HL-60/S4 treated with phorbol 12-myristate 13-acetate at 8.2 ng/mL for 4 days and 3 days (cell line): ENCODE data around the gene KY.

Experiments
- in situ Hi-C: fragments of 300-500 bp; cut with MboI; formaldehyde crosslinking; loops from 2 replicates; pipeline ENCODE4 v1.15.0; 2022; ENCODE audit warnings: low sequenced_read_pairs

KY gene

DNA sequence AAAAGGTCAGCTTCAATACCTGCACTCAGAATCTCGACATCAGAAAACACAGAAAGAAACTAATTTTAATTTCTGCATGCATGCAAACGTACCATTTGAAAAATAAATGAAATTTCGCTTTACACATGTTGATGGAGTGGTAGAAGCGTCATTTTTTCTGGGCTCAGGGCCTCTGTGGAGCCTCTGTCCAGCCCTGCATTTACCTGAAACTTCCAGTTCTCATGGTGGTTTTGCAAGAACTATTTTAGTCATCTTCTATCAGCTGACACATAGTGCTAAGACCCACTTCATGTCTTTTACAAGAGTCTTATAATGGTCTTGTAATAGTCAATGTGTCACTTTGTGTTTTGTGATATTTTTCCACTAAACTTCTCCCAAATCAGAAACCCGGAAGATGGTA lies 5.3 kb downstream of the KY start:
- in situ Hi-C loops = no loop called here

GRCh38 chr3:134644731-134645514 lies 5.9 kb downstream of the KY start:
- in situ Hi-C loops = no loop called here

- in situ Hi-C loops = no loop called here
Measured at GRCh38 chr3:134643150-134643675, 7.6 kb downstream of the KY start.

GRCh38 chr3:134642445-134643149 lies 8.2 kb downstream of the KY start:
- in situ Hi-C loops = no loop called here

DNA sequence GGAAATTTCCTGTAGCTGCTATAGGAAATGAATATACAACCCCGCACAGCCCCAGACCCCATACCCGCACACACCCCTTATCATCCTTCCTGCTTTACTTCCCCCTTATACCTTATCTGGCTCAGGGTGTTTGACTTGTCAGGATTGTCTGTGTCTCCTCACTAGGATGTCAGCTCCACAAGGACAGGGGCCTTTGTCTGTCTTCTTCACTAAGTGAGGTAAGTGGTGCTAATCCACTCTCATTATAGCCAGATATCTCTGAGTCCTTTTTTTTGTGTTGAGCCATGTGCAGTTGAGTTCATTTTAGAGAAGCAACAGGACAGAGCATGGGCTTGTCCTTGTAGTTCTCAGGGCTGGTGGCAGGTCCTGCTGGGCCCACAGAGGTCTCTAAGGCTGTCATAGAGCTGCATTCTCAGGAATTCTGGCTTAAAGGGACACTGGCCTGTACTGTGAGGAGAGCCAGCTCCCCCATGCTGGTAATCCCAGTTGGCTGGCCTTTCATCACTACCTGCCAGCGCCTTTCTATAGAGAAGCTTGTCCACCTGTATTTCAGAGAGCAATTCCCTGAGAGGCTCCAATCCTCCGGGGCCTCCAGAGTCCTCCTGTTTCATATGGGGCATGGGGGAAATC lies 9.0 kb downstream of the KY start:
- in situ Hi-C loops = no loop called here

DNA sequence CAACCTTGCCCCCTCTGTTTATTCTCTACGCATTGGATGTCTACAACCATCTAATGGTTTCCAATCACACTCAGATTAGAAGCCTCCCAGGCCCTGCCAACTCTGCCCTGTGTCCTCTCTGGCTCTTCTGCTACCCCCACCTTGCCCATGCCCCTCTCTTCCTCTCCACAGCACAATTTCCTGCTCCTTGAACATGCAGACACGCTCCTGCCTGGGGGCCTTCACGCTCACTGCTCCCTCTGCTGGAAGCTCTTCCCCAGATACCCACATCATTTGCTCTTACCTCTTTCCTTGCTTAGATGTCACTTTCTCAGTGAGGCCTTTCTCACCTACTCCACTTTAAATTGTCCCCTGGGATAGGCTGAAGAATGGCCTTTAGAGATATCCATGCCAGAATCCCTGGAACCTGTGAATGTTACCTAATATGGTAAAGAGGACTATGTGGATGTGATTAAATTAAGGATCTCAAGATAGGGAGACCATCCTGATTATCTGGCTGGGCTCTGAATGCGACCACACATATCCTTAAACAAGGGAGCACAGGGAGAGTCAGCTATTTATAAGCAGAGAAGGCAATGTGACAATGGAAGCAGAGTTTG lies 9.9 kb downstream of the KY start:
- in situ Hi-C loops = no loop called here

- in situ Hi-C loops = no loop called here
Measured at GRCh38 chr3:134640378-134640777, 10.4 kb downstream of the KY start.

GRCh38 chr3:134638385-134639030 lies 12.3 kb downstream of the KY start:
- in situ Hi-C loops = no loop called here

GRCh38 chr3:134636406-134636805 lies 14.4 kb downstream of the KY start:
- in situ Hi-C loops = no loop called here

DNA sequence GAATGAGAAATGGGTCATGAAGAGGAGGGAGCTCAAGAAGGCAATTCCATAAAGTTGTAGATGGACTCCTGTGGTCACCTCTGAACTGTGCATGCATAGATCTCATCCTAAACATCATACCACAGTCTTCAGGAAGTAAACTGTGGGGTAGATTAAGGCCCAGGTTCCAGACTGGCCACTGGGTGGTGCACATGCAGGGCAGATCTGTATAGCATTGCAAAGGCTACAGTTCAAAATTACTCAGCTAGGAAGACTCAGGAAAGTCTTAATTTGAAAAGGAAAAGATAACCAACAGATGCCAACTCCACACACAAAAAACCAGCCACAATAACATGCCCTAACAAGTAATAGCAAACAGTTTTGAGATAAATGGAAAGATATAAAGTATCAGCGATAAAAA lies 20.3 kb downstream of the KY start:
- in situ Hi-C loops = no loop called here

DNA sequence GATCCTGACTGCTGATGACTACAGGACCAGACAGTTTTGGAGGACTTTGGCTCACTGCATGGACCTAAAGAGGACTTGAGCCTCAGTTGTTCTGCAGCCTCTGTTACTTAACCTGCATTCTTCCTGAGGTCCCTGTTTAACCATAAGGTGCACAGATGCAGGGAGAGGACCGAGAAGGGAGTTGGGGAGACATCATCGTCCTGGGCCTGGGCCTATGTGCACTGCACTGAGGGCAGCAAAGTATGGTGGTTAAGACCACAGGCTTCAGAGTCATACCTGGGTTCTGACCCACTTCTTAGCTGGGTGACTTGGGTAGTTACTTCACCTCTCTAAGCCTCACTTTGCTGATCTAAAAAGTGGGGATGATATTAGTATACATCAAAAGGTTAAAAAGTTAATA lies 21.9 kb downstream of the KY start:
- in situ Hi-C loops = no loop called here

- in situ Hi-C loops = no loop called here
Measured at GRCh38 chr3:134627831-134628230, 23.0 kb downstream of the KY start.

- in situ Hi-C loops = no loop called here
Measured at GRCh38 chr3:134625885-134626741, 24.7 kb downstream of the KY start.

GRCh38 chr3:134625462-134625861 lies 25.4 kb downstream of the KY start:
- in situ Hi-C loops = no loop called here

DNA sequence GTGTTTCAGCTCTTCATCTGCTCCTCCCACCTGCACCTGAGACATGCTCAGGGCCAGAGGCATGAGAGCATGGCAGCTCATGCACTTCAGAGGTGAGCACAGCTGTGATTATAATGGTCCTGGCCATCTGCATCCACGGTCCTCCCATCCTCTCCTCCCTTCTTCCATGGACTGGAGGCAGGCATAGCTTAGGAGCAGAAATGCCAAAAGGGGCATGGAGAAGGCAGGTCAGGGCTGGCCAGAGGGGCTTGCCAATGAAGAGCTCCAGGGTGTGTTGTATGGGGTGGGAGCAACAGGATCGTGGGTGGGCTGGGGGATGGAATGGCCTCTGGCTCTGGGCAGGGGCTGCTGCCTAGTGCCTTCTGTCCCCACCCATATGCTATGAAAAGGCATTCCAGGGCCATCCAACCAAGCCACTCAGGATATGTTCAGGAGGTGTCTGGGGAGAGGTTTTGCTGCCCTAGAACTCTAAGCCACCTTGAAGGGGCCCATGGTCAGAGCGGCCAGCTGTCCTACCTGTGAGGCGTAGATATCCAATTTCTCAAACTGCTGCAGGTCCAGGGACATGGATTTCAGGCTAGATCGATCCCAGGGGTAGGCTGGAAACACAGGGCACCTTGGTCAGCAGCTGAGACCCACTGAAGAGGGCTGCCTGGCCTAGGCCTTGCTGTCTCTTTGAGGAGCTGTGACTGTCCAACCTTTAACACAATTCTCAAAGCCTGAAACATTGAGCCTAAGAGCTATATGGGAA lies 26.1 kb downstream of the KY start:
- in situ Hi-C loops = no loop called here

- in situ Hi-C loops = no loop called here
Measured at GRCh38 chr3:134623615-134624245, 27.1 kb downstream of the KY start.

DNA sequence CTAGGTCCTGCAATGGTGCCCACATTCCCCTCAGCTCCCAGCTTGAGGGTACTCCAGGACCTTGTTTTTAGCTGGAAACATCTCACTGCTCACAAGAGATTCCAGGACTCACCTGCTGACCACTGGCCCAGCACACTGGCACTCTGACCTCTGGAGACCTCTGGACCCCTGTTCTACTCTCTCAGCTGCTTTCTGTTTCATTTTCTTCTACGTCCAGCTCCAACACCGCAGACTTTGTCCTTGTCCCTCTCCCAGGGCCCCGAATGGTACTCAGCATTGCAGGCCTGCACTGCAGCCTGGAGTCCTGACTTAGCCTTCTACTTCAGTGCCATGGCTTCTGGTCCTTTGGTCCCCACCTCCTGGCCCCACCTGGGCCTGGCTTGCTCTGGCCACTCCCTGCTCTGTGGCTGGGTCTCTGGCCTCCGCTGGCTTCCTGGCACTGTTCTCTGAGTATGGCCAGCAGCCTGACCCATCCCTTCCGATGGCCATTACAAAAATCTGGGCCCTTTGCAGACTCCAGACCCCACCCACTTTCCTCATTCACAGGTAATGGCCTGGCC lies 27.9 kb downstream of the KY start:
- in situ Hi-C loops = no loop called here

DNA sequence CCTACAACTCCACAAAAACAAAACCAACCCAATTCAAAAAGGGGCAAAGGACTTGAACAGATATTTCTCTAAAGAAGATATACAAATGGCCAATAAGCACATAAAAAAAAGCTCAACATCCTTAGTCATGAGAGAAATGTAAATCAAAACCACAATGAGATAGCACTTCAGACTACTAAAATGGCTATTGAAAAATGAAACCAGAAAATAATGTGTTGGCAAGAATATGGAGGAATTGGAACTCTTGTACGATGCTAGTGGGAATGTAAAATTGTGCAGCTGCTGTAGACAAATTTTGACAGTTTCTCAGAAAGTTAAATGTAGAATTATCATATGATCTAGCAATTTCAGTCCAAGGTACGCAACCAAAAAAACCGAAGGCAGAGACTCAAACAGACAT lies 29.0 kb downstream of the KY start:
- in situ Hi-C loops = no loop called here
